ENCODE results near the gene GNL1.

GNL1 gene

GRCh38 chr6:30556906-30557682 is 805 bp upstream of the GNL1 start, which contains the start of gene PRR3 (continued):
- TF ChIP-seq ZNF629 (tag by site-specific recombination; IDR thresholded peaks at IDR 0.05) (peak; percentile 72), ZNF248 (tag by site-specific recombination; IDR thresholded peaks at IDR 0.05) (no peak), ZNF561 (tag by site-specific recombination; IDR thresholded peaks at IDR 0.05; ENCODE audit: borderline replicate concordance) (peak; percentile 94), ZNF791 (tag by site-specific recombination; IDR thresholded peaks at IDR 0.05) (no peak), ZBTB10 (tag by site-specific recombination; IDR thresholded peaks at IDR 0.05) (no peak; the same call in 1 of the 2 replicates), KLF17 (tag by site-specific recombination; IDR thresholded peaks at IDR 0.05) (peak; percentile 53; the same call in 1 of the 2 replicates), ZNF548 (tag by site-specific recombination; IDR thresholded peaks at IDR 0.05) (no peak), ZNF76 (tag by site-specific recombination; IDR thresholded peaks at IDR 0.05; ENCODE audit: borderline replicate concordance, low read depth) (peak; percentile 80), ZNF549 (tag by site-specific recombination; IDR thresholded peaks at IDR 0.05) (no peak), ZNF449 (tag by site-specific recombination; IDR thresholded peaks at IDR 0.05) (no peak), ZNF747 (tag by site-specific recombination; IDR thresholded peaks at IDR 0.05) (no peak), IKZF3 (tag by site-specific recombination; IDR thresholded peaks at IDR 0.05) (no peak), SP7 (tag by site-specific recombination; IDR thresholded peaks at IDR 0.05) (0 out of 2 replicates have a peak, but pooled peaks have one; percentile 71), PATZ1 (tag by site-specific recombination; IDR thresholded peaks at IDR 0.05) (peak; percentile 93), ZNF560 (tag by site-specific recombination; IDR thresholded peaks at IDR 0.05; ENCODE audit: borderline replicate concordance) (no peak), ZBTB26 (tag by site-specific recombination; optimal IDR thresholded peaks at IDR 0.05) (no peak), HOXC10 (CRISPR knock-in tag; IDR thresholded peaks at IDR 0.05) (no peak), ZNF169 (tag by site-specific recombination; IDR thresholded peaks at IDR 0.05) (no peak), ZNF335 (tag by site-specific recombination; conservative IDR thresholded peaks at IDR 0.05) (peak; percentile 94), ZNF184 (tag by site-specific recombination; IDR thresholded peaks at IDR 0.05) (no peak), ZNF704 (tag by site-specific recombination; IDR thresholded peaks at IDR 0.05) (no peak), ZNF701 (tag by site-specific recombination; IDR thresholded peaks at IDR 0.05) (no peak), ZNF274 (IDR thresholded peaks at IDR 0.05; ENCODE audit: low read length) (no peak), ZNF274 (tag by site-specific recombination; IDR thresholded peaks at IDR 0.05; ENCODE audit: borderline replicate concordance) (no peak), HIC1 (tag by site-specific recombination; IDR thresholded peaks at IDR 0.05) (peak; percentile 85), ZNF311 (tag by site-specific recombination; IDR thresholded peaks at IDR 0.05; ENCODE audit: borderline replicate concordance) (no peak)

Measured in HEK293 (cell line).